Globus pallidus (tissue), 1 donor: Measurements from ENCODE around the gene ISLR.
"Not testable (repeated sequence)": the region's sequence is repeated elsewhere in the genome, so short reads cannot be mapped to it uniquely, and the experiment has no call there.

ENCODE experiments used
- DNase-seq: peaks from one replicate; pipeline ENCODE4 v3.0.0-alpha.2; 2015; ENCODE audit warnings: low spot score

ISLR gene

GRCh38 chr15:74136814-74137536 is 36.5 kb upstream of the ISLR start:
- no peak for DNase-seq

- DNase-seq, result no peak
Observed at GRCh38 chr15:74137537-74137894, 36.0 kb upstream of the ISLR start.

- DNase-seq, result no peak
Observed at GRCh38 chr15:74138642-74139041, 34.9 kb upstream of the ISLR start.

GRCh38 chr15:74141591-74141990 is 31.9 kb upstream of the ISLR start:
- DNase-seq, result no peak

GRCh38 chr15:74144153-74144775 is 29.2 kb upstream of the ISLR start:
- DNase-seq, result no peak

- no peak for DNase-seq
Observed at GRCh38 chr15:74146277-74146800, 27.2 kb upstream of the ISLR start.

GRCh38 chr15:74147051-74147450 is 26.5 kb upstream of the ISLR start:
- DNase-seq, result no peak

- no peak for DNase-seq
Observed at GRCh38 chr15:74155766-74156417, 17.6 kb upstream of the ISLR start.

GRCh38 chr15:74156678-74157411 is 16.7 kb upstream of the ISLR start:
- DNase-seq, result no peak

GRCh38 chr15:74157868-74158827 is 15.4 kb upstream of the ISLR start:
- no peak for DNase-seq

GRCh38 chr15:74158855-74159650 is 14.5 kb upstream of the ISLR start:
- DNase-seq, result no peak

GRCh38 chr15:74159773-74160172 is 13.7 kb upstream of the ISLR start:
- DNase-seq, result no peak

GRCh38 chr15:74160390-74160789 is 13.1 kb upstream of the ISLR start:
- DNase-seq, result not testable (repeated sequence)

GRCh38 chr15:74162195-74162536 is 11.3 kb upstream of the ISLR start:
- DNase-seq, result not testable (repeated sequence)

GRCh38 chr15:74165461-74165860 is 8.0 kb upstream of the ISLR start:
- no peak for DNase-seq

- no peak for DNase-seq
Observed at GRCh38 chr15:74167891-74168331, 5.6 kb upstream of the ISLR start.

GRCh38 chr15:74168711-74169126 is 4.8 kb upstream of the ISLR start:
- DNase-seq, result no peak

GRCh38 chr15:74170071-74170844 is 3.3 kb upstream of the ISLR start:
- no peak for DNase-seq

GRCh38 chr15:74170875-74171578 is 2.5 kb upstream of the ISLR start:
- DNase-seq, result no peak
